Thyroid gland (tissue), 4 donors: ENCODE measurements around the gene LRRC8B. TPM values are rescaled to one million over a fixed set of nuclear protein-coding genes. Genes with fewer than 3 reads are reported as not detected.

Experiments
- DNase-seq, 2 donors: peaks; one replicate each; pipeline ENCODE4 v3.0.0-alpha.2; 2019
- H3K27ac ChIP-seq, 3 donors: fragments of 200-600 bp; sonication (generic); 1 replicate in 2 of 3; 2 replicates in 1 of 3; pipeline ENCODE4 v1.5.1; 2016 to 2019; ENCODE audit warnings: mild to moderate bottlenecking in 1 of 3, moderate library complexity in 1 of 3
- H3K27me3 ChIP-seq: fragments of 200-600 bp; sonication (generic); one replicate; pipeline ENCODE4 v1.5.1; 2019
- H3K36me3 ChIP-seq, 2 donors: fragments of 200-600 bp; sonication (generic); one replicate each; pipeline ENCODE4 v1.5.1; 2016 to 2019
- H3K4me1 ChIP-seq, 2 donors: fragments of 200-600 bp; sonication (generic); one replicate each; pipeline ENCODE4 v1.5.1; 2017 to 2019
- H3K4me3 ChIP-seq, 3 donors: fragments of 200-600 bp; sonication (generic); replicated peaks in 1 of 3; 1 replicate in 2 of 3; 2 replicates in 1 of 3; pipeline ENCODE4 v1.5.1; 2016; ENCODE audit warnings: mild to moderate bottlenecking in 1 of 3
- H3K9me3 ChIP-seq: fragments of 200-600 bp; sonication (generic); one replicate; pipeline ENCODE4 v1.5.1; 2017
- POLR2A ChIP-seq, 2 donors: fragments of 450-650 bp; IDR thresholded peaks; one replicate each; pipeline ENCODE4 v1.6.1; 2017; ENCODE audit warnings: antibody characterized with exemption in 2 of 2, mild to moderate bottlenecking in 2 of 2, moderate library complexity in 1 of 2
- WGBS, 2 donors: methylation state at CpG; one replicate each; pipeline ENCODE4 v1.1.5; 2017; 5-methylcytosine and 5-hydroxymethylcytosine counted together
- intact Hi-C: fragments of 100-400 bp; cut with DNase I; formaldehyde crosslinking; loops from one replicate; pipeline ENCODE4 v1.15.1; 2023
- total RNA-seq, 4 donors: library from RNA; depleted of rRNA; stranded (reverse); fragments of >200 nt; gene quantifications; one replicate each; pipeline ENCODE4 v1.2.3, GENCODE V29; 2016
- TF ChIP-seq, protein P1 (sequence below), 6 experiments: fragments of 200-600 bp in 3 of 6; fragments of 450-650 bp in 3 of 6; sonication (generic) in 3 of 6; IDR thresholded peaks; one replicate each; pipeline ENCODE4 v1.5.1; 2016 to 2019; ENCODE audit warnings: antibody characterized with exemption in 6 of 6, mild to moderate bottlenecking in 2 of 6, inconsistent platforms in 1 of 6, moderate library complexity in 1 of 6

The LRRC8B gene
- total RNA-seq, 4 donors from 2014 or later: 11.5 to 27.8 (median 24.4) TPM

DNA sequence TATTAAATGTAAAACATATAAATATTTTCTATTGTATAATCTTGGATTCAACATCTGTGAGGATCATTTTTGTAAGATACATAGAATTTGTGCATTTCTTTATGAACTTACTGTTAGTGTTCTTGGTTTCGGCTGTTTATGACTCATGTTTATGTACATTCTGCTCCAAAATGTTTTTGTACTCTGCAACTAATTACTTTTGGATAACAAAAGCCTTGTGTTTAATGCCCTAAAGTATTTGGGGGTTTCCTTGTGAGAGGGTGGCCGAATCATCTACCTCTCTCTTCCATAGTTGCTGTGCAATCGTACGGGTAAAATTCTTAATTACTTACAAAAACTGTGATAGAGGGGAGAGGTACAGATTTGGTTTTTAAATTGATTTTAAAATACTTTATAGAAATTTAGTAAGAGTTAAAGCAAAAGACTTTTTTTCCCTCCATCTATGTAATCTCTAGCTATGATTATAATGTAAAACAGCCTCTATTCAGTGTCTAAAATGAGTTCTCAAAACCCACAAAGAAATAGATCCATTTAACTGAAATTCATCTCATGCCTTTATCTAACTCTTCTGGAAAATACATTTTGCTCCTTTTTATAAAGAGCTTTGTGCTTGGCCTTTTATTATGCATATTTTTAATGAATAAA is 69.6 kb downstream of the LRRC8B start:
- H3K4me1 ChIP-seq: peaks cover 10 to 12% of the 10 kb centered on the region in 2 donors
- 91 to 96% methylated on average over 4 of the region's 4 CpGs for WGBS, 2 donors

DNA sequence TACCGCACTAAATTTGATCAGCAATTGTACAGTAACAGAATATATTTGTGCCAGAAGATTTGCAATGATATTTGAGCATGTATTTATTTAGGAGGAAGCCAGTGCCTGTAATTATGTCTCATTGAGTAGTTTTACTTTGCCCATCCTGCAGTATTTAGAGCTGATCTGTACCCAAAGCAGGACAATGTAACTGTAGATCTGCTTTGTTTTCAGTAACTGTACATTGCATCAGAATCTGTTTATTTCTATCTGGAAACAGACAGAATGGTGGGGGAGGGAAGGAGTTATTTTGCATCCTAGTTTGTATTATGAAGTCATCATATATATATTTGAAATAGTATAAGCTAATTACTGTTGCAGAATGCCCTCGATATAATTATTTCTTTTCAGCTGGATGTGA is 72.1 kb downstream of the LRRC8B start:
- no peaks in the 10 kb centered on the region for H3K4me1 ChIP-seq
- intact Hi-C loops: loop anchor here (5.0 kb wide), 1 partner anchor 114 kb away; no protein-coding TSS in a partner anchor
- 92 to 98% methylated on average over 2 of the region's 2 CpGs for WGBS, 2 donors
- H3K4me3 ChIP-seq: no peak overlapping the region
- H3K27me3 ChIP-seq: no peaks in the 10 kb centered on the region
- DNase-seq: no peak
- H3K36me3 ChIP-seq: no peaks in the 10 kb centered on the region
- no peaks in the 10 kb centered on the region for H3K9me3 ChIP-seq
- TF ChIP-seq, protein P1, sequence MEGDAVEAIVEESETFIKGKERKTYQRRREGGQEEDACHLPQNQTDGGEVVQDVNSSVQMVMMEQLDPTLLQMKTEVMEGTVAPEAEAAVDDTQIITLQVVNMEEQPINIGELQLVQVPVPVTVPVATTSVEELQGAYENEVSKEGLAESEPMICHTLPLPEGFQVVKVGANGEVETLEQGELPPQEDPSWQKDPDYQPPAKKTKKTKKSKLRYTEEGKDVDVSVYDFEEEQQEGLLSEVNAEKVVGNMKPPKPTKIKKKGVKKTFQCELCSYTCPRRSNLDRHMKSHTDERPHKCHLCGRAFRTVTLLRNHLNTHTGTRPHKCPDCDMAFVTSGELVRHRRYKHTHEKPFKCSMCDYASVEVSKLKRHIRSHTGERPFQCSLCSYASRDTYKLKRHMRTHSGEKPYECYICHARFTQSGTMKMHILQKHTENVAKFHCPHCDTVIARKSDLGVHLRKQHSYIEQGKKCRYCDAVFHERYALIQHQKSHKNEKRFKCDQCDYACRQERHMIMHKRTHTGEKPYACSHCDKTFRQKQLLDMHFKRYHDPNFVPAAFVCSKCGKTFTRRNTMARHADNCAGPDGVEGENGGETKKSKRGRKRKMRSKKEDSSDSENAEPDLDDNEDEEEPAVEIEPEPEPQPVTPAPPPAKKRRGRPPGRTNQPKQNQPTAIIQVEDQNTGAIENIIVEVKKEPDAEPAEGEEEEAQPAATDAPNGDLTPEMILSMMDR (IDR thresholded peaks at IDR 0.05): no peak
- no peak for TF ChIP-seq POLR2A (IDR thresholded peaks at IDR 0.05)
- no peak overlapping the region for H3K27ac ChIP-seq

More for the DNA sequence above, 69.6 kb downstream of the LRRC8B start:
- DNase-seq: no peak
- Histone ChIP-seq H3K4me3 (no peak overlapping the region), H3K9me3 (no peaks in the 10 kb centered on the region), H3K27me3 (no peaks in the 10 kb centered on the region), H3K36me3 (no peaks in the 10 kb centered on the region), H3K27ac (no peak overlapping the region)
- intact Hi-C loops: no loop called here
- TF ChIP-seq, protein P1 (IDR thresholded peaks at IDR 0.05): no peak
- TF ChIP-seq POLR2A (IDR thresholded peaks at IDR 0.05): no peak

GRCh38 chr1:89598450-89599331 is 74.1 kb downstream of the LRRC8B start:
- H3K27ac ChIP-seq: no peak overlapping the region
- no peak overlapping the region for H3K4me3 ChIP-seq
- H3K4me1 ChIP-seq: no peaks in the 10 kb centered on the region
- intact Hi-C loops: loop anchor here (5.0 kb wide), 1 partner anchor 116 kb away; no protein-coding TSS in a partner anchor
- no peaks in the 10 kb centered on the region for H3K9me3 ChIP-seq
- TF ChIP-seq POLR2A (IDR thresholded peaks at IDR 0.05): no peak
- TF ChIP-seq, protein P1 (IDR thresholded peaks at IDR 0.05): peak; percentile 30 to 69 (median 47)
- H3K27me3 ChIP-seq: no peaks in the 10 kb centered on the region
- no peaks in the 10 kb centered on the region for H3K36me3 ChIP-seq
- DNase-seq: no peak
- 66 to 68% methylated on average over 5 of the region's 5 CpGs for WGBS, 2 donors

- H3K27me3 ChIP-seq: no peaks in the 10 kb centered on the region
- DNase-seq: no peak
- H3K9me3 ChIP-seq: no peaks in the 10 kb centered on the region
- H3K4me1 ChIP-seq: no peaks in the 10 kb centered on the region
- H3K36me3 ChIP-seq: no peaks in the 10 kb centered on the region
- H3K4me3 ChIP-seq: no peak overlapping the region
- intact Hi-C loops: loop anchor here (5.0 kb wide), 1 partner anchor 117 kb away; no protein-coding TSS in a partner anchor
- no peak overlapping the region for H3K27ac ChIP-seq
- WGBS, 2 donors: 95% methylated on average over 2 of the region's 2 CpGs
- TF ChIP-seq POLR2A (IDR thresholded peaks at IDR 0.05): no peak
- TF ChIP-seq, protein P1 (IDR thresholded peaks at IDR 0.05): no peak
Measured at GRCh38 chr1:89599332-89599630, 74.7 kb downstream of the LRRC8B start.
